SU-DHL-6 (cell line): ENCODE results near the gene RIMBP2.

ENCODE experiments used
- H2AFZ ChIP-seq: fragments of 200-600 bp; sonication (generic); 2 replicates; pipeline ENCODE4 v1.6.1; 2014; ENCODE audit warnings: low read depth, mild to moderate bottlenecking, moderate library complexity, mixed read lengths, antibody characterized with exemption, low read length; ENCODE audit not compliant: severe bottlenecking
- H3F3A ChIP-seq: fragments of 200-600 bp; shearing (Covaris generic); 2 replicates; pipeline ENCODE4 v1.6.0; 2016; ENCODE audit warnings: antibody characterized with exemption, mild to moderate bottlenecking; ENCODE audit not compliant: insufficient read depth
- H3K27ac ChIP-seq: fragments of 200-600 bp; sonication (generic); 2 replicates; pipeline ENCODE4 v1.5.1; 2016; ENCODE audit warnings: low read depth, mild to moderate bottlenecking, low read length, moderate library complexity, mixed read lengths
- H3K27me3 ChIP-seq: fragments of 200-600 bp; sonication (generic), shearing (Covaris generic); 2 replicates; pipeline ENCODE4 v1.6.0; 2014; ENCODE audit warnings: mild to moderate bottlenecking, low read length
- H3K36me3 ChIP-seq: fragments of 200-600 bp; sonication (generic); 2 replicates; pipeline ENCODE4 v1.6.1; 2014; ENCODE audit warnings: mild to moderate bottlenecking, low read length, mixed read lengths
- H3K4me2 ChIP-seq: fragments of 300-600, 200-600 bp; shearing (Covaris generic), sonication (generic); 2 replicates; pipeline ENCODE4 v1.6.0; 2014; ENCODE audit warnings: low read length, low read depth, mild to moderate bottlenecking; ENCODE audit not compliant: poor library complexity, severe bottlenecking
- H3K4me3 ChIP-seq: fragments of 200-600 bp; sonication (generic); 2 replicates; pipeline ENCODE4 v1.5.1; 2014; ENCODE audit warnings: antibody characterized with exemption, low read length, mild to moderate bottlenecking, mixed read lengths; ENCODE audit not compliant: insufficient read depth, poor library complexity, severe bottlenecking
- H3K79me2 ChIP-seq: fragments of 200-600 bp; sonication (generic); 2 replicates; pipeline ENCODE4 v1.6.1; 2014; ENCODE audit warnings: mild to moderate bottlenecking, low read length, moderate library complexity; ENCODE audit not compliant: insufficient read depth
- H3K9ac ChIP-seq: fragments of 200-600 bp; sonication (generic); 2 replicates; pipeline ENCODE4 v1.7.0; 2014; ENCODE audit warnings: mild to moderate bottlenecking, low read length
- H3K9me2 ChIP-seq: fragments of 200-600 bp; sonication (generic); replicated peaks from 2 replicates; pipeline ENCODE4 v1.6.1; 2014; ENCODE audit warnings: low read length; ENCODE audit not compliant: insufficient read depth
- H3K9me3 ChIP-seq: fragments of 200-600 bp; sonication (generic); 2 replicates; pipeline ENCODE4 v1.6.1; 2014; ENCODE audit warnings: low read length, mixed read lengths; ENCODE audit not compliant: insufficient read depth
- H4K20me1 ChIP-seq: fragments of 200-600 bp; sonication (generic); 2 replicates; pipeline ENCODE4 v1.6.1; 2014; ENCODE audit warnings: low read depth, mild to moderate bottlenecking, antibody characterized with exemption, low read length, moderate library complexity, mixed read lengths
- CTCF ChIP-seq: fragments of 200-600 bp; sonication (generic); IDR thresholded peaks from one replicate; pipeline ENCODE4 v1.5.1; 2017; ENCODE audit warnings: antibody characterized with exemption, mild to moderate bottlenecking, low read length, moderate library complexity; ENCODE audit not compliant: insufficient read depth, poor library complexity, severe bottlenecking
- EZH2phosphoT487 ChIP-seq: fragments of 200-600 bp; sonication (generic), shearing (Covaris generic); conservative IDR thresholded peaks from 2 replicates; pipeline ENCODE4 v1.6.1; 2018; ENCODE audit warnings: mild to moderate bottlenecking, antibody characterized with exemption, low read length, moderate library complexity, mixed read lengths

Gene RIMBP2

GRCh38 chr12:130557886-130558765 is 158.0 kb downstream of the RIMBP2 start:
- no peaks in the 10 kb centered on the region for H3K79me2 ChIP-seq
- no peak overlapping the region for H3K9ac ChIP-seq
- H2AFZ ChIP-seq = no peak overlapping the region
- no peak overlapping the region for H3K4me3 ChIP-seq
- H3K27ac ChIP-seq = no peak overlapping the region
- H3K27me3 ChIP-seq = no peaks in the 10 kb centered on the region
- H3K9me2 ChIP-seq = no peaks in the 10 kb centered on the region
- no peaks in the 10 kb centered on the region for H3F3A ChIP-seq
- H3K9me3 ChIP-seq = no peaks in the 10 kb centered on the region
- no peak for TF ChIP-seq EZH2phosphoT487
- TF ChIP-seq CTCF = no peak
- no peak overlapping the region for H3K4me2 ChIP-seq
- no peaks in the 10 kb centered on the region for H4K20me1 ChIP-seq
- H3K36me3 ChIP-seq = no peaks in the 10 kb centered on the region

- no peaks in the 10 kb centered on the region for H3K36me3 ChIP-seq
Measured at GRCh38 chr12:130557201-130557600, 158.9 kb downstream of the RIMBP2 start.

GRCh38 chr12:130556486-130557055 is 159.5 kb downstream of the RIMBP2 start:
- Histone ChIP-seq H3K4me3 (no peak overlapping the region), H2AFZ (no peak overlapping the region), H3K9me2 (no peaks in the 10 kb centered on the region), H3F3A (no peaks in the 10 kb centered on the region), H4K20me1 (no peaks in the 10 kb centered on the region), H3K4me2 (no peak overlapping the region), H3K9ac (no peak overlapping the region), H3K27ac (no peak overlapping the region), H3K36me3 (no peaks in the 10 kb centered on the region), H3K27me3 (no peaks in the 10 kb centered on the region), H3K9me3 (no peaks in the 10 kb centered on the region), H3K79me2 (no peaks in the 10 kb centered on the region)
- TF ChIP-seq CTCF (no peak), EZH2phosphoT487 (no peak)

More at GRCh38 chr12:130557201-130557600, 158.9 kb downstream of the RIMBP2 start:
- Histone ChIP-seq H4K20me1 (no peaks in the 10 kb centered on the region), H3K4me2 (no peak overlapping the region), H3K9me3 (no peaks in the 10 kb centered on the region), H3K79me2 (no peaks in the 10 kb centered on the region), H3K27me3 (no peaks in the 10 kb centered on the region), H3K9me2 (no peaks in the 10 kb centered on the region), H2AFZ (no peak overlapping the region), H3K9ac (no peak overlapping the region), H3F3A (no peaks in the 10 kb centered on the region), H3K4me3 (no peak overlapping the region), H3K27ac (no peak overlapping the region)
- TF ChIP-seq EZH2phosphoT487 = no peak
- no peak for TF ChIP-seq CTCF
